NT2/D1 (cell line): Measurements from ENCODE around the gene TBC1D32.

Experiments
- DNase-seq: peaks from one replicate; pipeline ENCODE4 v3.0.0-alpha.2; 2011; ENCODE audit warnings: low read depth, low spot score
- H3K27me3 ChIP-seq: 2 replicates; pipeline ENCODE4 v1.6.0; 2011; ENCODE audit warnings: mild to moderate bottlenecking; ENCODE audit not compliant: insufficient read length, insufficient read depth
- H3K36me3 ChIP-seq: 2 replicates; pipeline ENCODE4 v1.6.1; 2011; ENCODE audit warnings: mild to moderate bottlenecking, low read length, mixed read lengths; ENCODE audit not compliant: insufficient read depth, insufficient read length
- H3K4me1 ChIP-seq: 2 replicates; pipeline ENCODE4 v1.5.1; 2011; ENCODE audit not compliant: insufficient read depth, insufficient read length
- H3K4me3 ChIP-seq: 2 replicates; pipeline ENCODE4 v1.5.1; 2011; ENCODE audit warnings: low read depth; ENCODE audit not compliant: insufficient read length
- H3K9ac ChIP-seq: 2 replicates; pipeline ENCODE4 v1.6.0; 2011; ENCODE audit warnings: low read depth; ENCODE audit not compliant: insufficient read length
- H3K9me3 ChIP-seq: 2 replicates; pipeline ENCODE4 v1.5.1; 2011; ENCODE audit warnings: mild to moderate bottlenecking, low read length; ENCODE audit not compliant: insufficient read depth
- SUZ12 ChIP-seq: IDR thresholded peaks from 2 replicates; pipeline ENCODE4 v1.6.1; 2011; ENCODE audit not compliant: insufficient read length, insufficient read depth; ENCODE audit errors: extremely low read depth
- YY1 ChIP-seq: IDR thresholded peaks from 2 replicates; pipeline ENCODE4 v1.6.1; 2011; ENCODE audit not compliant: insufficient read length, insufficient read depth
- ZNF274 ChIP-seq: IDR thresholded peaks from 2 replicates; pipeline ENCODE4 v1.6.1; 2011; ENCODE audit warnings: mild to moderate bottlenecking, low read depth, low read length

TBC1D32 gene

GRCh38 chr6:121297694-121298093 lies 36.6 kb downstream of the TBC1D32 start:
- no peak overlapping the region for H3K4me3 ChIP-seq
- H3K9me3 ChIP-seq = no peaks in the 10 kb centered on the region
- H3K27me3 ChIP-seq = no peaks in the 10 kb centered on the region
- no peaks in the 10 kb centered on the region for H3K4me1 ChIP-seq
- no peak overlapping the region for H3K9ac ChIP-seq
- TF ChIP-seq SUZ12 = no peak
- no peak for TF ChIP-seq YY1
- no peak for TF ChIP-seq ZNF274
- DNase-seq = no peak
- peaks cover 4% of the 10 kb centered on the region for H3K36me3 ChIP-seq

- TF ChIP-seq YY1 (no peak), ZNF274 (no peak), SUZ12 (no peak)
These were observed 49.2 kb downstream of the TBC1D32 start for GRCh38 chr6:121285041-121285440.

GRCh38 chr6:121274666-121275295 lies 59.5 kb downstream of the TBC1D32 start:
- TF ChIP-seq ZNF274 (no peak), SUZ12 (no peak), YY1 (no peak)
- H3K27me3 ChIP-seq = no peaks in the 10 kb centered on the region
- H3K4me1 ChIP-seq = no peaks in the 10 kb centered on the region
- peaks cover 5% of the 10 kb centered on the region for H3K36me3 ChIP-seq
- no peak for DNase-seq
- H3K4me3 ChIP-seq = no peak overlapping the region
- no peaks in the 10 kb centered on the region for H3K9me3 ChIP-seq
- no peak overlapping the region for H3K9ac ChIP-seq

More at GRCh38 chr6:121285041-121285440, 49.2 kb downstream of the TBC1D32 start:
- Histone ChIP-seq H3K4me1 (no peaks in the 10 kb centered on the region), H3K9me3 (no peaks in the 10 kb centered on the region), H3K27me3 (no peaks in the 10 kb centered on the region), H3K9ac (no peak overlapping the region), H3K36me3 (peaks cover 3% of the 10 kb centered on the region), H3K4me3 (no peak overlapping the region)
- no peak for DNase-seq

- no peaks in the 10 kb centered on the region for H3K36me3 ChIP-seq
- no peak for DNase-seq
- peaks cover 12% of the 10 kb centered on the region; the same call in 1 of the 2 replicates for H3K9me3 ChIP-seq
- TF ChIP-seq SUZ12 (no peak), YY1 (no peak), ZNF274 (no peak)
- H3K4me1 ChIP-seq = no peaks in the 10 kb centered on the region
- no peaks in the 10 kb centered on the region for H3K27me3 ChIP-seq
- H3K4me3 ChIP-seq = no peak overlapping the region
- no peak overlapping the region for H3K9ac ChIP-seq
These were observed 70.5 kb downstream of the TBC1D32 start for GRCh38 chr6:121263742-121264141.

- H3K9ac ChIP-seq = no peak overlapping the region
- H3K4me1 ChIP-seq = no peaks in the 10 kb centered on the region
- no peak for DNase-seq
- no peak for TF ChIP-seq ZNF274
- TF ChIP-seq SUZ12 = no peak
- H3K9me3 ChIP-seq = no peaks in the 10 kb centered on the region
- H3K27me3 ChIP-seq = no peaks in the 10 kb centered on the region
- H3K36me3 ChIP-seq = no peaks in the 10 kb centered on the region
- H3K4me3 ChIP-seq = no peak overlapping the region
These were observed 73.6 kb downstream of the TBC1D32 start for GRCh38 chr6:121260651-121261102.

GRCh38 chr6:121247386-121247785 lies 86.9 kb downstream of the TBC1D32 start:
- H3K27me3 ChIP-seq = no peaks in the 10 kb centered on the region
- H3K9ac ChIP-seq = no peak overlapping the region
- peaks cover 10% of the 10 kb centered on the region for H3K36me3 ChIP-seq
- H3K4me3 ChIP-seq = no peak overlapping the region
- no peaks in the 10 kb centered on the region for H3K4me1 ChIP-seq
- no peaks in the 10 kb centered on the region for H3K9me3 ChIP-seq
- TF ChIP-seq YY1 = no peak
- no peak for DNase-seq

GRCh38 chr6:121242386-121242785 lies 91.9 kb downstream of the TBC1D32 start:
- peaks cover 10% of the 10 kb centered on the region for H3K36me3 ChIP-seq
- no peaks in the 10 kb centered on the region for H3K9me3 ChIP-seq
- H3K9ac ChIP-seq = no peak overlapping the region
- TF ChIP-seq ZNF274 (no peak), SUZ12 (no peak), YY1 (no peak)
- no peaks in the 10 kb centered on the region for H3K4me1 ChIP-seq
- H3K27me3 ChIP-seq = no peaks in the 10 kb centered on the region
- no peak overlapping the region for H3K4me3 ChIP-seq
- DNase-seq = no peak

- Histone ChIP-seq H3K4me1 (no peaks in the 10 kb centered on the region), H3K4me3 (no peak overlapping the region), H3K9me3 (no peaks in the 10 kb centered on the region), H3K27me3 (no peaks in the 10 kb centered on the region), H3K9ac (no peak overlapping the region), H3K36me3 (peaks cover 3% of the 10 kb centered on the region)
- TF ChIP-seq YY1 (no peak), ZNF274 (no peak), SUZ12 (no peak)
- DNase-seq = no peak
These were observed 96.4 kb downstream of the TBC1D32 start for GRCh38 chr6:121237859-121238258.
